HepG2 (cell line): ENCODE measurements around the gene DTNB. TPM values are rescaled to one million over a fixed set of nuclear protein-coding genes. Genes with fewer than 3 reads are reported as not detected.

Experiments used
- ATAC-seq: fragments of 200-7000 bp; cut with Tn5 transposase; 3 replicates; pipeline ENCODE4 v1.9.1; 2020; ENCODE audit warnings: mild to moderate bottlenecking, moderate library complexity
- BruUV-seq: library from RNA; stranded (reverse); fragments of 400-500 nt; replicated peaks from 2 replicates; lab custom pipeline; 2021; lab: Mats Ljungman, UMichigan
- CTCF ChIA-PET: fragments of 300-600 bp; formaldehyde crosslinking; extraction: SDS; loops from one replicate; lab custom pipeline; 2021; ENCODE audit warnings: low total read pairs, inconsistent platforms, low intra/inter-chr PET ratio; lab: Yijun Ruan, JAX
- POLR2A ChIA-PET: fragments of 350-600 bp; sonication (Branson Sonifier 250); formaldehyde crosslinking; loops from one replicate; lab custom pipeline; 2020; ENCODE audit warnings: antibody characterized with exemption, inconsistent platforms; lab: Yijun Ruan, JAX
- DNase-seq: peaks from one replicate; pipeline ENCODE4 v3.0.0-alpha.2; 2015; ENCODE audit warnings: low spot score
- FAIRE-seq: peaks from 3 replicates; lab custom pipeline; 2011; peaks lifted over from hg19 to GRCh38; lab: Jason Lieb, UNC
- H2AFZ ChIP-seq: one replicate; pipeline ENCODE4 v1.6.1; 2011; ENCODE audit warnings: low read length, inconsistent platforms
- H3K27ac ChIP-seq: fragments of 300-600 bp; 3 replicates; pipeline ENCODE4 v1.8.0; 2011; ENCODE audit warnings: mixed run types, mild to moderate bottlenecking, mixed read lengths, low read length, inconsistent platforms; ENCODE audit not compliant: insufficient read depth; ENCODE audit errors: extremely low read length
- H3K27me3 ChIP-seq, 2 experiments: fragments of 200-600 bp in 1 of 2; 2 replicates in 1 of 2; 3 replicates in 1 of 2; pipeline versions ENCODE4 v1.6.0 to v1.8.0; 2011; ENCODE audit warnings: low read length in 2 of 2, mild to moderate bottlenecking in 2 of 2, moderate library complexity in 2 of 2, inconsistent platforms in 1 of 2; ENCODE audit not compliant: insufficient read depth in 2 of 2, control insufficient read depth in 1 of 2
- H3K36me3 ChIP-seq, 2 experiments: fragments of 200-600 bp in 1 of 2; replicated peaks in 1 of 2; 2 replicates in 1 of 2; 3 replicates in 1 of 2; pipeline versions ENCODE4 v1.5.1 to v1.8.0; 2011; ENCODE audit warnings: low read length in 2 of 2, inconsistent platforms in 1 of 2; ENCODE audit not compliant: insufficient read depth in 2 of 2, control insufficient read depth in 1 of 2
- H3K4me1 ChIP-seq: 2 replicates; pipeline ENCODE4 v1.5.1; 2012; ENCODE audit warnings: low read length, inconsistent platforms; ENCODE audit not compliant: insufficient read depth
- H3K4me2 ChIP-seq: 2 replicates; pipeline ENCODE4 v1.6.0; 2011; ENCODE audit warnings: low read depth, low read length, inconsistent platforms
- H3K4me3 ChIP-seq, 3 experiments: fragments of 200-600 bp in 1 of 3; sonication (generic), shearing (Covaris generic) in 1 of 3; replicated peaks in 1 of 3; 2 replicates each; pipeline ENCODE4 v1.5.1; 2011 to 2016; ENCODE audit warnings: low read length in 3 of 3, inconsistent platforms in 2 of 3, low read depth in 2 of 3, mild to moderate bottlenecking in 2 of 3, control low read depth in 1 of 3, mixed read lengths in 1 of 3; ENCODE audit not compliant: insufficient read depth in 1 of 3
- H3K79me2 ChIP-seq: one replicate; pipeline ENCODE4 v1.6.1; 2011; ENCODE audit warnings: low read length, inconsistent platforms; ENCODE audit not compliant: insufficient read depth
- H3K9ac ChIP-seq: 2 replicates; pipeline ENCODE4 v1.6.0; 2011; ENCODE audit warnings: mild to moderate bottlenecking, low read depth, low read length, inconsistent platforms; ENCODE audit not compliant: insufficient read depth
- H3K9me3 ChIP-seq: 2 replicates; pipeline ENCODE4 v1.5.1; 2012; ENCODE audit warnings: mild to moderate bottlenecking, low read length
- H4K20me1 ChIP-seq: 2 replicates; pipeline ENCODE4 v1.6.0; 2011; ENCODE audit warnings: inconsistent platforms, mild to moderate bottlenecking, low read length, moderate library complexity; ENCODE audit not compliant: insufficient read depth
- ATAD3A ChIP-seq: sonication (generic); formaldehyde crosslinking; IDR thresholded peaks from 2 replicates; pipeline ENCODE4 v1.4.0; 2020; ENCODE audit warnings: missing genetic modification reagents
- ATF1 ChIP-seq: IDR thresholded peaks from 2 replicates; pipeline ENCODE4 v1.6.1; 2016; ENCODE audit warnings: mild to moderate bottlenecking, control low read depth
- ATRX ChIP-seq: sonication (generic); formaldehyde crosslinking; IDR thresholded peaks from 2 replicates; pipeline ENCODE4 v1.4.0; 2020; ENCODE audit warnings: missing genetic modification reagents, borderline replicate concordance
- DMAP1 ChIP-seq: IDR thresholded peaks from 2 replicates; pipeline ENCODE4 v1.6.1; 2016
- EP300 ChIP-seq, 3 experiments: sonication (generic) in 1 of 3; formaldehyde crosslinking in 1 of 3; IDR thresholded peaks; 2 replicates each; pipeline versions ENCODE4 v1.5.1 to v1.6.1; 2011 to 2020; ENCODE audit warnings: low read depth in 2 of 3, low read length in 2 of 3, borderline replicate concordance in 1 of 3, improper control_type of control experiment in 1 of 3, mild to moderate bottlenecking in 1 of 3, missing genetic modification reagents in 1 of 3, moderate library complexity in 1 of 3
- FLYWCH1 ChIP-seq: sonication (generic); formaldehyde crosslinking; IDR thresholded peaks from 2 replicates; pipeline ENCODE4 v1.8.1; 2023; ENCODE audit warnings: mild to moderate bottlenecking, missing genetic modification reagents
- HOXA5 ChIP-seq: sonication (generic); formaldehyde crosslinking; IDR thresholded peaks from 2 replicates; pipeline ENCODE4 v1.4.0; 2020; ENCODE audit warnings: missing genetic modification reagents
- KDM4B ChIP-seq: sonication (generic); formaldehyde crosslinking; IDR thresholded peaks from 2 replicates; pipeline ENCODE4 v1.4.0; 2020; ENCODE audit warnings: missing genetic modification reagents
- NFKB2 ChIP-seq: sonication (generic); formaldehyde crosslinking; IDR thresholded peaks from 2 replicates; pipeline ENCODE4 v1.4.0; 2020; ENCODE audit warnings: missing genetic modification reagents, borderline replicate concordance
- RARA ChIP-seq: IDR thresholded peaks from 2 replicates; pipeline ENCODE4 v1.6.1; 2016; ENCODE audit warnings: missing genetic modification reagents, missing compliant biosample characterization
- SOX6 ChIP-seq, 2 experiments: fragments of 450-650 bp in 1 of 2; sonication (generic) in 1 of 2; formaldehyde crosslinking in 1 of 2; IDR thresholded peaks; 2 replicates each; pipeline versions ENCODE4 v1.4.0 to v1.6.1; 2017 to 2020; ENCODE audit warnings: antibody characterized with exemption in 1 of 2, mild to moderate bottlenecking in 1 of 2, missing genetic modification reagents in 1 of 2
- TBX3 ChIP-seq: fragments of 450-650 bp; IDR thresholded peaks from 2 replicates; pipeline ENCODE4 v1.6.1; 2017; ENCODE audit warnings: antibody characterized with exemption, mild to moderate bottlenecking, inconsistent platforms, borderline replicate concordance
- ZFYVE20 ChIP-seq: sonication (generic); formaldehyde crosslinking; IDR thresholded peaks from 2 replicates; pipeline ENCODE4 v1.8.0; 2023; ENCODE audit warnings: low read depth, mild to moderate bottlenecking, moderate library complexity, missing genetic modification reagents, borderline replicate concordance
- ZNF383 ChIP-seq: sonication (generic); formaldehyde crosslinking; IDR thresholded peaks from 2 replicates; pipeline ENCODE4 v1.4.0; 2020; ENCODE audit warnings: missing genetic modification reagents, mild to moderate bottlenecking, borderline replicate concordance
- WGBS: methylation state at CpG from one replicate; pipeline ENCODE4 v1.1.6; 2017; ENCODE audit warnings: low lambda C conversion rate; 5-methylcytosine and 5-hydroxymethylcytosine counted together
- in situ Hi-C: cut with HindIII; loops from 2 replicates; pipeline ENCODE4 v1.10.0; 2017; ENCODE audit warnings: low pct_unique_long_range_greater_than_20kb; ENCODE audit not compliant: extremely low pct_ligation_motif_present
- intact Hi-C: fragments of 100-400 bp; cut with micrococcal nuclease; formaldehyde crosslinking; loops from one replicate; pipeline ENCODE4 v1.10.0; 2022; ENCODE audit not compliant: unreplicated experiment
- polyA plus RNA-seq, 8 experiments: library from polyadenylated mRNA; depleted of rRNA in 3 of 8; stranded (reverse) in 7 of 8; unstranded in 1 of 8; fragments of >200 nt; fragmentation: Illumina TruSeq in 4 of 8; extraction: Trizol in 4 of 8; gene quantifications; 2 replicates each; pipeline versions ENCODE4 v1.2.1 to v1.2.3, GENCODE V29; 2011 to 2016; ENCODE audit warnings: low read depth in 4 of 8, missing spikeins in 1 of 8, mixed read lengths in 1 of 8; ENCODE audit not compliant: insufficient read depth in 1 of 8
- total RNA-seq, 5 experiments: library from RNA; depleted of rRNA; stranded (reverse); fragments of >200 nt; fragmentation: Illumina TruSeq; extraction: Trizol; gene quantifications; 2 replicates each; pipeline ENCODE4 v1.2.3, GENCODE V29; 2016; ENCODE audit warnings: low read depth in 1 of 5
- TF ChIP-seq, protein P1 (sequence below): fragments of 450-650 bp; IDR thresholded peaks from 2 replicates; pipeline ENCODE4 v1.6.1; 2016
- TF ChIP-seq, protein P2 (sequence below): sonication (generic); formaldehyde crosslinking; IDR thresholded peaks from 2 replicates; pipeline ENCODE4 v1.4.0; 2020; ENCODE audit warnings: missing genetic modification reagents
- TF ChIP-seq, protein P3 (sequence below): sonication (generic); formaldehyde crosslinking; IDR thresholded peaks from 2 replicates; pipeline ENCODE4 v1.4.0; 2020; ENCODE audit warnings: missing genetic modification reagents

Gene DTNB
- total and polyA plus RNA-seq, 2 of the 13 experiments (the other 11 are each of a cell fraction or from before 2014, with no cell fraction given): 14.4 to 23.9 TPM

DNA sequence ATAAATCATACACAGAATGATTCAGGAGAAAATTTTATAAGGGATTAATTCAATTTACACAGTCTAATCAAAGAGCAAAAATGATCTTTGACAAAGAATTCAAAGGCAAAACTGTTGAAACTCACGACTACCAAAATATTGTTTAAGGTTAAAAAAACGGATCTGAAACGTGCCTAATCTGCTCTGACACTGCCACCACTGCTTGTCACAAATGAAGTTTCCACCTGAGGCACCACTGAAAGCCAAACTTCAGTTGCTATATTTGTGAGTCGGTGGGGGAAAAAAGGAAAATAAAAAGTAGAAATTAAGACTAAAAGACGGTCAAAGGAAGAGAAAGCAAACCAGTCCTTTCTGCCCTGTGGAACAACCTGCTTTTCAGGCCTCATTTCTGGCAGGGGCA is 191.0 kb downstream of the DTNB start:
- intact Hi-C loops: no loop called here
- FAIRE-seq: no peak

More for the DNA sequence above, 191.0 kb downstream of the DTNB start:
- ATAC-seq (no peak), DNase-seq (no peak)
- no peak overlapping the region for H3K4me3 ChIP-seq
- H4K20me1 ChIP-seq: no peaks in the 10 kb centered on the region
- TF ChIP-seq HOXA5 (CRISPR knock-in tag) (no peak), FLYWCH1 (CRISPR knock-in tag) (no peak), NFKB2 (CRISPR knock-in tag) (no peak), ATAD3A (no peak), EP300 (IDR thresholded peaks at IDR 0.05; ENCODE audit: low read depth in 2 of 2, low read length in 2 of 2) (no peak), EP300 (CRISPR knock-in tag; IDR thresholded peaks at IDR 0.05; ENCODE audit: borderline replicate concordance) (no peak), KDM4B (CRISPR knock-in tag) (no peak), DMAP1 (CRISPR knock-in tag) (no peak), ZFYVE20 (CRISPR knock-in tag) (no peak), RARA (CRISPR knock-in tag) (no peak), SOX6 (IDR thresholded peaks at IDR 0.05) (no peak), SOX6 (CRISPR knock-in tag; IDR thresholded peaks at IDR 0.05) (no peak), ATRX (CRISPR knock-in tag) (no peak), ATF1 (CRISPR knock-in tag) (no peak), ZNF383 (CRISPR knock-in tag) (no peak), TBX3 (no peak)
- TF ChIP-seq, protein P1, sequence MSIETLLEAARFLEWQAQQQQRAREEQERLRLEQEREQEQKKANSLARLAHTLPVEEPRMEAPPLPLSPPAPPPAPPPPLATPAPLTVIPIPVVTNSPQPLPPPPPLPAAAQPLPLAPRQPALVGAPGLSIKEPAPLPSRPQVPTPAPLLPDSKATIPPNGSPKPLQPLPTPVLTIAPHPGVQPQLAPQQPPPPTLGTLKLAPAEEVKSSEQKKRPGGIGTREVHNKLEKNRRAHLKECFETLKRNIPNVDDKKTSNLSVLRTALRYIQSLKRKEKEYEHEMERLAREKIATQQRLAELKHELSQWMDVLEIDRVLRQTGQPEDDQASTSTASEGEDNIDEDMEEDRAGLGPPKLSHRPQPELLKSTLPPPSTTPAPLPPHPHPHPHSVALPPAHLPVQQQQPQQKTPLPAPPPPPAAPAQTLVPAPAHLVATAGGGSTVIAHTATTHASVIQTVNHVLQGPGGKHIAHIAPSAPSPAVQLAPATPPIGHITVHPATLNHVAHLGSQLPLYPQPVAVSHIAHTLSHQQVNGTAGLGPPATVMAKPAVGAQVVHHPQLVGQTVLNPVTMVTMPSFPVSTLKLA: no peak
- TF ChIP-seq, protein P2, sequence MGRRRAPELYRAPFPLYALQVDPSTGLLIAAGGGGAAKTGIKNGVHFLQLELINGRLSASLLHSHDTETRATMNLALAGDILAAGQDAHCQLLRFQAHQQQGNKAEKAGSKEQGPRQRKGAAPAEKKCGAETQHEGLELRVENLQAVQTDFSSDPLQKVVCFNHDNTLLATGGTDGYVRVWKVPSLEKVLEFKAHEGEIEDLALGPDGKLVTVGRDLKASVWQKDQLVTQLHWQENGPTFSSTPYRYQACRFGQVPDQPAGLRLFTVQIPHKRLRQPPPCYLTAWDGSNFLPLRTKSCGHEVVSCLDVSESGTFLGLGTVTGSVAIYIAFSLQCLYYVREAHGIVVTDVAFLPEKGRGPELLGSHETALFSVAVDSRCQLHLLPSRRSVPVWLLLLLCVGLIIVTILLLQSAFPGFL (CRISPR knock-in tag): no peak
- TF ChIP-seq, protein P3, sequence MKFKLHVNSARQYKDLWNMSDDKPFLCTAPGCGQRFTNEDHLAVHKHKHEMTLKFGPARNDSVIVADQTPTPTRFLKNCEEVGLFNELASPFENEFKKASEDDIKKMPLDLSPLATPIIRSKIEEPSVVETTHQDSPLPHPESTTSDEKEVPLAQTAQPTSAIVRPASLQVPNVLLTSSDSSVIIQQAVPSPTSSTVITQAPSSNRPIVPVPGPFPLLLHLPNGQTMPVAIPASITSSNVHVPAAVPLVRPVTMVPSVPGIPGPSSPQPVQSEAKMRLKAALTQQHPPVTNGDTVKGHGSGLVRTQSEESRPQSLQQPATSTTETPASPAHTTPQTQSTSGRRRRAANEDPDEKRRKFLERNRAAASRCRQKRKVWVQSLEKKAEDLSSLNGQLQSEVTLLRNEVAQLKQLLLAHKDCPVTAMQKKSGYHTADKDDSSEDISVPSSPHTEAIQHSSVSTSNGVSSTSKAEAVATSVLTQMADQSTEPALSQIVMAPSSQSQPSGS (CRISPR knock-in tag): no peak
- H3K4me2 ChIP-seq: no peak overlapping the region
- BruUV-seq: no TSS peak
- ChIA-PET CTCF (no interaction called here), POLR2A (no interaction called here)
- no peak overlapping the region for H3K27ac ChIP-seq
- 92% methylated on average over 5 of the region's 5 CpGs for WGBS
- no peaks in the 10 kb centered on the region for H3K9me3 ChIP-seq
- no peaks in the 10 kb centered on the region for H3K4me1 ChIP-seq
- no peak overlapping the region for H2AFZ ChIP-seq
- no peaks in the 10 kb centered on the region; a peak in 2 of 5 replicates for H3K36me3 ChIP-seq
- in situ Hi-C loops: no loop called here
- no peaks in the 10 kb centered on the region for H3K27me3 ChIP-seq
- no peak overlapping the region for H3K9ac ChIP-seq
- no peaks in the 10 kb centered on the region for H3K79me2 ChIP-seq
